ENCODE measurements around the gene NR2E1.

NR2E1 gene

DNA sequence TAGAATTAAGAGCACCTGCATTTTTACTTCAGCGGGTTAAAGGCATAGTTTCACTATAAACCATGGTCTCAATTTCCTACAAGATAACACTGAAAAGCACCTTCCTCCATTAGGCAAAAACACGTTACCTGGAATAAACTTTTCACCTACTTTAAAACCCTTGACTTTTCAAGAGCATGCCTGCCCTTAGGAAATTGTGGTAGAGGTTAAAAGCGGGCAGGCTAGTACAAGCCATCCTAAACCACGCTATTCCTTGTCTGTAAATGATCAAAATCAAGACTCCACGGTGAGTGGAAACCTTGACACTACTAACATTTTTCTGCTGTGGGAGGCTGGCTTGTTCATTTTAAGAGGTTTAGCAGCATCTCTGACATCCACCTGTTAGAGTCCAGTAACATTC lies 43.9 kb downstream of the NR2E1 start:
- DNase-seq (ENCODE audit: low spot score): no peak

DNA sequence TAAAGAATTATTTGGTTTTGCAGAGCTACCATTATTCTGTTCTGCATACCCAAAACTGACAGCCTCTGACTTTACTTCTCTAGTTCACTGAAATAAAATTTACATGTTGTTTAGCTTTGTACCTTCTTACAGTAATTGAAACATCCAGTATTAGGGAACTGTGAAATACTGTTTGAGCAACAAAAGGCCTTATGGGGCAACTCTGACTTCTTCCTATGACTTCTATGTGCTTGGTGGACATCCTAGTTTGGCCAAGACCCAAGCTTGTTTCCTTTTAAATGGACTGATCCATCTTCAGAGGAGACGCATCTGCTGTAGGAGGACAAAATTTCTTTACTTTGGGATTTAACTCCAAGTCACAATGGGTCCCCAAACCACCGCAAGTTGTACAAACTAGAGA lies 44.7 kb downstream of the NR2E1 start:
- no peak for DNase-seq (ENCODE audit: low spot score)

- DNase-seq (ENCODE audit: low spot score): no peak
Measured at GRCh38 chr6:108211671-108212070, 45.8 kb downstream of the NR2E1 start.

GRCh38 chr6:108222064-108222463 lies 56.2 kb downstream of the NR2E1 start:
- no peak for DNase-seq (ENCODE audit: low spot score)

DNA sequence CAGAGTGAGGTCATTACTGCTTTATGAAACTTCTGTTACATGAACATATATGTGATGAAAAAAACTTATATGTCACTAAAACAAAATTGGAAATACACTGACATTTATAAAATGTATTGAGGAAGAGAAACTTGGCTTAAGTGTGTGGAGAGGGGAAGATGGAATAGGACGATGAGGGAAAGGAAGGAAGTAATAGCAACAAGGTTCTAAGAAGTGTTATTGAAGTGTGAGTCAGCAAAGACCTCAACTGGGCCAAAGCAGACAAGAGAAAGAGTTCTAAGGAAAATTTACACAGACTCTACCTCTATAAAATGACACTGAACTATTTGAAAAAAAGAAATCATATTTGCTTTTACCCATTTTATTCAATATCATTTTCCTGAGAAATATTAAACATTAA lies 56.7 kb downstream of the NR2E1 start:
- no peak for DNase-seq (ENCODE audit: low spot score)

DNA sequence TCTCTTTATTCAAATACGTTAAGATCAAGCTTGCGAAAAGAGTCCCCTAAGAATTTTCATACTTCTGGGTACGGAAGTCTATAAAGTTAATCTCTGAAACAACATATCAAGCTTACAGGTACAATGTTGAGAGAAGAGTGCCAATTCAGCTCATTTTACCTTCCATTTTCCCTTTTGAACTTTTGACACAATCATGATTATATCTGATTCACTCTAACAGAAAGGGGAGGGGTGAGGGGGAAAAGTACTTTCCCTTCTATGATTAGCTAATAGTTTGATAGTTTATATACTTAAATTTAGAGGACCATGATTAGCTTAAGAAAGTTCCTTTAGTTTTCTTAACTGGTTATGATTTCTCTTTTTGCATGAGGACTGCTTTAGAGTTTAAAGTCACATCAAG lies 61.5 kb downstream of the NR2E1 start:
- DNase-seq (ENCODE audit: low spot score): no peak

DNA sequence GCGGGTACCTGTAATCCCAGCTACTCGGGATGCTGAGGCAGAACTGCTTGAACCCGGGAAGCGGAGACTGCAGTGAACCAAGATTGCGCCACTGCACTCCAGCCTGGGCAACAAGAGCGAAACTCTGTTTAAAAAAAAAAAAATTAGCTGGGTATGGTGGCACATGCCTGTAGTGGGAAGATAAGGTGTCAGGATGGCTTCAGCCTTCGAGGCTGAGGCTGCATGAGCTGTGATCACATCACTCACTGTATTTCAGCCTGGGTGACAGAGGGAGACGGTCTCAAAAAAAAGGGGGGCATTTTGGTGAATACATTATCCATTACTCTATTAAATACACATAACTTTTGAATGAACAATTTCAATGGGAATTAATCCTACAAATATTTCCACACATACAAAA lies 62.6 kb downstream of the NR2E1 start:
- DNase-seq (ENCODE audit: low spot score): peak; percentile 90

- DNase-seq (ENCODE audit: low spot score): no peak
Measured at GRCh38 chr6:108235127-108235526, 69.3 kb downstream of the NR2E1 start.

DNA sequence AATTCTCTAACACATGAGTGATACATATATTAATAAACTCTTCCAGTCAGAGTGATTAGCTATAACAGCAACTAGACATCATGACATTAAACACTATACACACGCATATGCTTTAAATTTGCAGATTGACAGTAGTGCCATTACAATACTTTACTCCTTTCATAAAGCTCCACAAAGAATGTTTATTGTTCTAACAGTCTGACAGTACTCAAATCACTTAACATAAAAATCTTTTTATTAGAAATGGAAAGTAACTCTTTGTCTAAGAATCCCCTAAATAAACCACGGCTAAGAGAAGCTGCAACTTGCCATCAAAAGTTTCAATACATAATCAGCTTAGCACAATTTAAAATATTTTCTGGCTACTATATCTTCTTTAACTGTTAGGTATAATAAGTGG lies 71.0 kb downstream of the NR2E1 start:
- no peak for DNase-seq (ENCODE audit: low spot score)

GRCh38 chr6:108238322-108238721 lies 72.5 kb downstream of the NR2E1 start:
- no peak for DNase-seq (ENCODE audit: low spot score)

All from hematopoietic multipotent progenitor cell treated with erythropoietin and hydrocortisone succinate and interleukin-3 and kit ligand, for 15 days (in vitro differentiated cells).